Stimulated activated CD8-positive, alpha-beta memory T cell treated with anti-CD3 and anti-CD28 coated beads, Interleukin-12 subunit alpha, Interleukin-12 subunit beta, amount 100 ng/mL, for 1 hour (primary cell): ENCODE results near the gene PPP1R9A.

Experiments
- DNase-seq: peaks from one replicate; pipeline ENCODE4 v3.0.0-alpha.2; 2020; ENCODE audit warnings: low read depth

The PPP1R9A gene

GRCh38 chr7:95205665-95206225 lies 298.4 kb downstream of the PPP1R9A start:
- no peak for DNase-seq

GRCh38 chr7:95209276-95209675 lies 301.9 kb downstream of the PPP1R9A start:
- DNase-seq, result no peak

GRCh38 chr7:95209788-95210187 lies 302.4 kb downstream of the PPP1R9A start:
- no peak for DNase-seq

- DNase-seq, result no peak
Observed at GRCh38 chr7:95213148-95213547, 305.8 kb downstream of the PPP1R9A start.

- DNase-seq, result no peak
Observed at GRCh38 chr7:95213809-95214492, 306.6 kb downstream of the PPP1R9A start.

GRCh38 chr7:95219721-95220120 lies 312.3 kb downstream of the PPP1R9A start:
- no peak for DNase-seq

- DNase-seq, result no peak
Observed at GRCh38 chr7:95220328-95220727, 312.9 kb downstream of the PPP1R9A start.

- DNase-seq, result no peak
Observed at GRCh38 chr7:95225301-95225700, 317.9 kb downstream of the PPP1R9A start.

- no peak for DNase-seq
Observed at GRCh38 chr7:95229301-95229700, 321.9 kb downstream of the PPP1R9A start.

GRCh38 chr7:95238252-95238943 lies 331.0 kb downstream of the PPP1R9A start:
- no peak for DNase-seq

GRCh38 chr7:95240921-95241320 lies 333.5 kb downstream of the PPP1R9A start:
- DNase-seq, result no peak

GRCh38 chr7:95242266-95242665 lies 334.9 kb downstream of the PPP1R9A start:
- DNase-seq, result no peak

- no peak for DNase-seq
Observed at GRCh38 chr7:95244616-95245015, 337.2 kb downstream of the PPP1R9A start.

- DNase-seq, result no peak
Observed at GRCh38 chr7:95245828-95246500, 338.6 kb downstream of the PPP1R9A start.

- no peak for DNase-seq
Observed at GRCh38 chr7:95246831-95247370, 339.5 kb downstream of the PPP1R9A start.

GRCh38 chr7:95250571-95250970 lies 343.2 kb downstream of the PPP1R9A start:
- DNase-seq, result no peak

- DNase-seq, result no peak
Observed at GRCh38 chr7:95251966-95252365, 344.6 kb downstream of the PPP1R9A start.

- DNase-seq, result no peak
Observed at GRCh38 chr7:95253986-95254385, 346.6 kb downstream of the PPP1R9A start.

GRCh38 chr7:95255691-95256090 lies 348.3 kb downstream of the PPP1R9A start:
- no peak for DNase-seq

GRCh38 chr7:95261895-95262415 lies 354.6 kb downstream of the PPP1R9A start:
- DNase-seq, result no peak

- DNase-seq, result no peak
Observed at GRCh38 chr7:95262875-95263274, 355.5 kb downstream of the PPP1R9A start.

- no peak for DNase-seq
Observed at GRCh38 chr7:95263785-95264362, 356.5 kb downstream of the PPP1R9A start.
